ENCODE results near the gene FKBP5. TPM values are rescaled to one million over a fixed set of nuclear protein-coding genes. Genes with fewer than 3 reads are reported as not detected.
A peak's percentile ranks its signal among the peaks of the same experiment; 100 is the strongest.

Gene FKBP5
- total and polyA plus RNA-seq, 2 of the 4 experiments (the other 2 are of a cell fraction) = 6.8 to 7.0 TPM

DNA sequence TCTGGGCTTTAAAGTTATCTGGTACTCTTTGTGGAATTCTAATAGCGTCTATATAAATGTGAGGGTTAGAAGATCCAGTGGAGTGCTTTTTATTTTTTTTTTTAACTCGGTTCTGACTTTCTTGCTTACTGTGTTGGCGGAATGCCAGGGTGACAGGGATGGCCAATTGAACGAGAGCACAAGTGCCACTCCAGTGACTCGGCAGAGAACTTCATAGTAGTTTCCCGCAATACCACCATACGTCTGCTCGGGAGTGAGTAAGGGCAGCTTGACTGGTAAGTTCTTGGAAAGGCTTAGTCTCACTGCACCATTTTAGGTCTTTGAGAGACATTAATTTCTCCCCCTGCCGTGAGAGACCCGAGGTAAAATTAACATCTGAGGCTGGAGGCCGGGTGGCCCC lies 126.7 kb downstream of the FKBP5 start:
- Histone ChIP-seq H4K5ac (ENCODE audit: low read depth, low read length) (no peak overlapping the region), H3K9me1 (ENCODE audit: insufficient read depth, low read length) (no peaks in the 10 kb centered on the region), H2BK5ac (ENCODE audit: low read depth, low read length, poor library complexity, severe bottlenecking) (no peak overlapping the region), H2BK15ac (ENCODE audit: low read depth, low read length) (no peak overlapping the region), H3K9ac (ENCODE audit: low read depth, low read length) (no peak overlapping the region), H3K9me3 (ENCODE audit: control insufficient read depth, insufficient read depth, low read length) (peaks cover 7% of the 10 kb centered on the region), H2AK9ac (replicated peaks; ENCODE audit: low read depth, low read length, poor library complexity) (no peak overlapping the region), H3K18ac (ENCODE audit: low read depth, low read length) (no peak overlapping the region), H3K36me3 (ENCODE audit: control insufficient read depth, insufficient read depth, low read length) (no peaks in the 10 kb centered on the region), H4K91ac (ENCODE audit: insufficient read depth, low read depth, low read length) (no peak overlapping the region), H3K4me2 (ENCODE audit: low read depth, low read length) (no peak overlapping the region), H2AFZ (replicated peaks; ENCODE audit: low read length, poor library complexity) (no peak overlapping the region), H3K14ac (replicated peaks; ENCODE audit: low read depth, low read length) (no peak overlapping the region), H2BK120ac (ENCODE audit: low read depth, low read length) (no peak overlapping the region), H3K79me1 (ENCODE audit: low read depth in 1 of 2, low read length in 2 of 2) (no peaks in the 10 kb centered on the region), H3K56ac (ENCODE audit: extremely low read depth, insufficient read depth, low read length) (no peak overlapping the region), H4K20me1 (ENCODE audit: insufficient read depth, low read length) (no peaks in the 10 kb centered on the region), H4K8ac (ENCODE audit: low read depth in 2 of 2, low read length in 2 of 2) (no peak overlapping the region), H3K23ac (ENCODE audit: low read depth, low read length) (no peak overlapping the region), H2AK5ac (ENCODE audit: low read depth, low read length) (no peak overlapping the region), H3K4ac (ENCODE audit: low read depth, low read length) (no peak overlapping the region), H2BK20ac (ENCODE audit: low read depth, low read length) (no peak overlapping the region), H3K4me1 (ENCODE audit: control insufficient read depth, insufficient read depth, low read length) (no peaks in the 10 kb centered on the region), H3K27ac (ENCODE audit: insufficient read depth, low read length) (no peak overlapping the region), H3K4me3 (ENCODE audit: insufficient read depth, low read depth, low read length) (no peak overlapping the region), H3K27me3 (ENCODE audit: control insufficient read depth, insufficient read depth, low read length) (peaks cover 48% of the 10 kb centered on the region)
- BruUV-seq (replicated peaks) = no TSS peak
- TF ChIP-seq, protein P1, sequence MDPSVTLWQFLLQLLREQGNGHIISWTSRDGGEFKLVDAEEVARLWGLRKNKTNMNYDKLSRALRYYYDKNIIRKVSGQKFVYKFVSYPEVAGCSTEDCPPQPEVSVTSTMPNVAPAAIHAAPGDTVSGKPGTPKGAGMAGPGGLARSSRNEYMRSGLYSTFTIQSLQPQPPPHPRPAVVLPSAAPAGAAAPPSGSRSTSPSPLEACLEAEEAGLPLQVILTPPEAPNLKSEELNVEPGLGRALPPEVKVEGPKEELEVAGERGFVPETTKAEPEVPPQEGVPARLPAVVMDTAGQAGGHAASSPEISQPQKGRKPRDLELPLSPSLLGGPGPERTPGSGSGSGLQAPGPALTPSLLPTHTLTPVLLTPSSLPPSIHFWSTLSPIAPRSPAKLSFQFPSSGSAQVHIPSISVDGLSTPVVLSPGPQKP (IDR thresholded peaks at IDR 0.05; ENCODE audit: borderline replicate concordance, low read depth, low read length) = no peak
- TF ChIP-seq MXI1 (IDR thresholded peaks at IDR 0.05; ENCODE audit: borderline replicate concordance, low read depth, low read length) = no peak
- TF ChIP-seq, protein P2, sequence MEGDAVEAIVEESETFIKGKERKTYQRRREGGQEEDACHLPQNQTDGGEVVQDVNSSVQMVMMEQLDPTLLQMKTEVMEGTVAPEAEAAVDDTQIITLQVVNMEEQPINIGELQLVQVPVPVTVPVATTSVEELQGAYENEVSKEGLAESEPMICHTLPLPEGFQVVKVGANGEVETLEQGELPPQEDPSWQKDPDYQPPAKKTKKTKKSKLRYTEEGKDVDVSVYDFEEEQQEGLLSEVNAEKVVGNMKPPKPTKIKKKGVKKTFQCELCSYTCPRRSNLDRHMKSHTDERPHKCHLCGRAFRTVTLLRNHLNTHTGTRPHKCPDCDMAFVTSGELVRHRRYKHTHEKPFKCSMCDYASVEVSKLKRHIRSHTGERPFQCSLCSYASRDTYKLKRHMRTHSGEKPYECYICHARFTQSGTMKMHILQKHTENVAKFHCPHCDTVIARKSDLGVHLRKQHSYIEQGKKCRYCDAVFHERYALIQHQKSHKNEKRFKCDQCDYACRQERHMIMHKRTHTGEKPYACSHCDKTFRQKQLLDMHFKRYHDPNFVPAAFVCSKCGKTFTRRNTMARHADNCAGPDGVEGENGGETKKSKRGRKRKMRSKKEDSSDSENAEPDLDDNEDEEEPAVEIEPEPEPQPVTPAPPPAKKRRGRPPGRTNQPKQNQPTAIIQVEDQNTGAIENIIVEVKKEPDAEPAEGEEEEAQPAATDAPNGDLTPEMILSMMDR (conservative IDR thresholded peaks at IDR 0.05; ENCODE audit: low read depth, low read length) = no peak
- TF ChIP-seq, protein P3, sequence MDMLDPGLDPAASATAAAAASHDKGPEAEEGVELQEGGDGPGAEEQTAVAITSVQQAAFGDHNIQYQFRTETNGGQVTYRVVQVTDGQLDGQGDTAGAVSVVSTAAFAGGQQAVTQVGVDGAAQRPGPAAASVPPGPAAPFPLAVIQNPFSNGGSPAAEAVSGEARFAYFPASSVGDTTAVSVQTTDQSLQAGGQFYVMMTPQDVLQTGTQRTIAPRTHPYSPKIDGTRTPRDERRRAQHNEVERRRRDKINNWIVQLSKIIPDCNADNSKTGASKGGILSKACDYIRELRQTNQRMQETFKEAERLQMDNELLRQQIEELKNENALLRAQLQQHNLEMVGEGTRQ (IDR thresholded peaks at IDR 0.05; ENCODE audit: low read depth, low read length) = no peak
- TF ChIP-seq SMC3 (IDR thresholded peaks at IDR 0.05; ENCODE audit: low read depth, low read length) = no peak
- TF ChIP-seq RFX5 (IDR thresholded peaks at IDR 0.05; ENCODE audit: low read depth, low read length) = no peak
- TF ChIP-seq RAD21 (IDR thresholded peaks at IDR 0.05; ENCODE audit: low read length) = no peak
- ATAC-seq (ENCODE audit: low read depth) (no peak), DNase-seq (peak; percentile 26)
- 40% methylated on average over 4 of the region's 11 CpGs; no CpG with 5 or more reads in 1 of the 2 experiments for WGBS, 2 experiments (ENCODE audit: extremely low coverage in 2 of 2, insufficient read length in 1 of 2)
- ChIA-PET POLR2A (ENCODE audit: unreplicated experiment) (no interaction called here), CTCF (interaction anchor here (0.6 kb wide), 1 partner anchor 21 kb away, joined by 3 read pairs; no protein-coding TSS in a partner anchor)
- dilution Hi-C loops (cut with HindIII; ENCODE audit: low sequenced_read_pairs, unreplicated experiment) (no loop called here), intact Hi-C loops (cut with micrococcal nuclease) (no loop called here), in situ Hi-C loops (cut with MboI; ENCODE audit: low sequenced_read_pairs) (no loop called here)
